ENCODE measurements around the gene AMMECR1. TPM values are rescaled to one million over a fixed set of nuclear protein-coding genes. Genes with fewer than 3 reads are reported as not detected.

The AMMECR1 gene
- total RNA-seq, 3 donors from 2014 or later (not counting 1 experiment from before 2014, with no cell fraction given), result 10.0 to 16.7 (median 11.5) TPM

- Mint-ChIP-seq H3K27ac (no peak overlapping the region), H3K9me3 (peaks cover 0 to under 1% of the 10 kb centered on the region in 2 donors), H3K4me1 (peaks cover 23 to 24% of the 10 kb centered on the region in 2 donors), H3K4me3 (no peak overlapping the region), H3K36me3 (peaks cover 5% of the 10 kb centered on the region), H3K27me3 (ENCODE audit: low read depth in 2 of 2) (no peaks in the 10 kb centered on the region)
- no peak overlapping the region for H3K4me3 ChIP-seq (ENCODE audit: low read length)
- H3K36me3 ChIP-seq (ENCODE audit: control insufficient read depth, insufficient read depth, low read length), result no peaks in the 10 kb centered on the region
- ATAC-seq (no peak), DNase-seq (no peak)
- TF ChIP-seq CTCF (IDR thresholded peaks at IDR 0.05), result no peak
- H3K4me1 ChIP-seq (ENCODE audit: control insufficient read depth, insufficient read depth, low read length), result no peaks in the 10 kb centered on the region
- H3K27ac ChIP-seq (ENCODE audit: low read length), result no peak overlapping the region
- no peaks in the 10 kb centered on the region for H3K27me3 ChIP-seq (ENCODE audit: control insufficient read depth, insufficient read depth, low read length)
- intact Hi-C loops (cut with micrococcal nuclease), result no loop called here
- no peaks in the 10 kb centered on the region for H3K9me3 ChIP-seq (ENCODE audit: control insufficient read depth, insufficient read depth, low read length)
These were observed 36.9 kb downstream of the AMMECR1 start for GRCh38 chrX:110280954-110281353.

- Histone ChIP-seq H3K4me3 (ENCODE audit: low read length) (no peak overlapping the region), H3K4me1 (ENCODE audit: control insufficient read depth, insufficient read depth, low read length) (no peaks in the 10 kb centered on the region), H3K9me3 (ENCODE audit: control insufficient read depth, insufficient read depth, low read length) (no peaks in the 10 kb centered on the region), H3K27me3 (ENCODE audit: control insufficient read depth, insufficient read depth, low read length) (no peaks in the 10 kb centered on the region), H3K36me3 (ENCODE audit: control insufficient read depth, insufficient read depth, low read length) (no peaks in the 10 kb centered on the region), H3K27ac (ENCODE audit: low read length) (no peak overlapping the region)
- Mint-ChIP-seq H3K9me3 (peaks cover 0 to 2% of the 10 kb centered on the region in 2 donors), H3K27me3 (ENCODE audit: low read depth in 2 of 2) (no peaks in the 10 kb centered on the region), H3K27ac (no peak overlapping the region), H3K36me3 (peaks cover 9% of the 10 kb centered on the region), H3K4me3 (no peak overlapping the region), H3K4me1 (peaks cover 28% of the 10 kb centered on the region in 2 donors)
- intact Hi-C loops (cut with micrococcal nuclease), result no loop called here
- DNase-seq (no peak), ATAC-seq (no peak)
- TF ChIP-seq CTCF (IDR thresholded peaks at IDR 0.05), result no peak
- WGBS (ENCODE audit: insufficient coverage), result no CpG with 5 or more reads among the region's 1 CpG
These were observed 40.3 kb downstream of the AMMECR1 start for GRCh38 chrX:110277609-110278008.

GRCh38 chrX:110276778-110277177 is 41.1 kb downstream of the AMMECR1 start:
- Mint-ChIP-seq H3K4me3 (no peak overlapping the region), H3K4me1 (peaks cover 23 to 29% of the 10 kb centered on the region in 2 donors), H3K9me3 (peaks cover 0 to 2% of the 10 kb centered on the region in 2 donors), H3K36me3 (peaks cover 9% of the 10 kb centered on the region), H3K27me3 (ENCODE audit: low read depth in 2 of 2) (no peaks in the 10 kb centered on the region), H3K27ac (no peak overlapping the region)
- no peak overlapping the region for H3K4me3 ChIP-seq (ENCODE audit: low read length)
- intact Hi-C loops (cut with micrococcal nuclease), result no loop called here
- H3K27ac ChIP-seq (ENCODE audit: low read length), result no peak overlapping the region
- WGBS (ENCODE audit: insufficient coverage), result 13% methylated on average over 2 of the region's 2 CpGs
- no peak for ATAC-seq
- H3K36me3 ChIP-seq (ENCODE audit: control insufficient read depth, insufficient read depth, low read length), result no peaks in the 10 kb centered on the region
- no peaks in the 10 kb centered on the region for H3K27me3 ChIP-seq (ENCODE audit: control insufficient read depth, insufficient read depth, low read length)
- no peak for TF ChIP-seq CTCF (IDR thresholded peaks at IDR 0.05)
- no peaks in the 10 kb centered on the region for H3K9me3 ChIP-seq (ENCODE audit: control insufficient read depth, insufficient read depth, low read length)
- no peaks in the 10 kb centered on the region for H3K4me1 ChIP-seq (ENCODE audit: control insufficient read depth, insufficient read depth, low read length)
- no peak for DNase-seq

GRCh38 chrX:110268886-110269285 is 49.0 kb downstream of the AMMECR1 start:
- Mint-ChIP-seq H3K27me3 (ENCODE audit: low read depth in 2 of 2) (no peaks in the 10 kb centered on the region), H3K27ac (peak overlapping the region; percentile 86 to 87), H3K4me3 (no peak overlapping the region), H3K4me1 (peaks cover 14 to 22% of the 10 kb centered on the region in 2 donors), H3K9me3 (no peaks in the 10 kb centered on the region), H3K36me3 (no peaks in the 10 kb centered on the region)
- Histone ChIP-seq H3K9me3 (ENCODE audit: control insufficient read depth, insufficient read depth, low read length) (no peaks in the 10 kb centered on the region), H3K27me3 (ENCODE audit: control insufficient read depth, insufficient read depth, low read length) (no peaks in the 10 kb centered on the region), H3K4me3 (ENCODE audit: low read length) (no peak overlapping the region), H3K27ac (ENCODE audit: low read length) (no peak overlapping the region), H3K36me3 (ENCODE audit: control insufficient read depth, insufficient read depth, low read length) (no peaks in the 10 kb centered on the region), H3K4me1 (ENCODE audit: control insufficient read depth, insufficient read depth, low read length) (no peaks in the 10 kb centered on the region)
- DNase-seq (peak in 1 of 2 donors; percentile 8), ATAC-seq (no peak)
- no peak for TF ChIP-seq CTCF (IDR thresholded peaks at IDR 0.05)
- WGBS (ENCODE audit: insufficient coverage), result no CpG with 5 or more reads among the region's 1 CpG
- intact Hi-C loops (cut with micrococcal nuclease), result loop anchor here (10.0 kb wide), 1 partner anchor 64 kb away; no protein-coding TSS in a partner anchor

All from natural killer cell (primary cell).